Glutamatergic neuron (in vitro differentiated cells): ENCODE results near the gene SHB. TPM values are rescaled to one million over a fixed set of nuclear protein-coding genes. Genes with fewer than 3 reads are reported as not detected.

ENCODE experiments used
- DNase-seq: peaks from one replicate; pipeline ENCODE4 v3.0.0; 2022
- H3K27ac Mint-ChIP-seq: one replicate; pipeline ENCODE4 v1.8.0; 2020; ENCODE audit warnings: mild to moderate bottlenecking, mixed read lengths, inconsistent platforms; ENCODE audit not compliant: unreplicated experiment
- H3K27me3 Mint-ChIP-seq: one replicate; pipeline ENCODE4 v1.8.0; 2020; ENCODE audit warnings: mild to moderate bottlenecking, moderate library complexity, mixed read lengths, inconsistent platforms; ENCODE audit not compliant: unreplicated experiment
- H3K36me3 Mint-ChIP-seq: one replicate; pipeline ENCODE4 v1.8.0; 2020; ENCODE audit warnings: mild to moderate bottlenecking, mixed read lengths, inconsistent platforms; ENCODE audit not compliant: unreplicated experiment
- H3K4me1 Mint-ChIP-seq: one replicate; pipeline ENCODE4 v1.8.0; 2020; ENCODE audit warnings: mild to moderate bottlenecking, low read depth, mixed read lengths, inconsistent platforms; ENCODE audit not compliant: unreplicated experiment
- H3K4me3 Mint-ChIP-seq: one replicate; pipeline ENCODE4 v1.8.0; 2020; ENCODE audit warnings: mild to moderate bottlenecking, mixed read lengths, inconsistent platforms; ENCODE audit not compliant: unreplicated experiment
- H3K9me3 Mint-ChIP-seq: one replicate; pipeline ENCODE4 v1.8.0; 2020; ENCODE audit warnings: mild to moderate bottlenecking, moderate library complexity, mixed read lengths, inconsistent platforms; ENCODE audit not compliant: unreplicated experiment
- total RNA-seq: library from RNA; stranded (reverse); fragmentation: NEBNext Ultra II Directional; extraction: Animal tissue kit (Norgen Biotek cat#: 25700); gene quantifications from one replicate; pipeline ENCODE4 v1.2.1, GENCODE V29; 2021; ENCODE audit not compliant: unreplicated experiment
- TF ChIP-seq, protein P1 (sequence below): fragments of 200-600 bp; sonication (generic); IDR thresholded peaks from one replicate; pipeline ENCODE4 v1.5.0; 2021; ENCODE audit not compliant: partially characterized antibody, unreplicated experiment

Gene SHB
- total RNA-seq, 1 donor from 2014 or later: 31.7 TPM

- Mint-ChIP-seq H3K27ac (no peak overlapping the region), H3K4me1 (peaks cover 34% of the 10 kb centered on the region), H3K4me3 (no peak overlapping the region)
Measured at GRCh38 chr9:37986001-37986400, 83.0 kb downstream of the SHB start.

DNA sequence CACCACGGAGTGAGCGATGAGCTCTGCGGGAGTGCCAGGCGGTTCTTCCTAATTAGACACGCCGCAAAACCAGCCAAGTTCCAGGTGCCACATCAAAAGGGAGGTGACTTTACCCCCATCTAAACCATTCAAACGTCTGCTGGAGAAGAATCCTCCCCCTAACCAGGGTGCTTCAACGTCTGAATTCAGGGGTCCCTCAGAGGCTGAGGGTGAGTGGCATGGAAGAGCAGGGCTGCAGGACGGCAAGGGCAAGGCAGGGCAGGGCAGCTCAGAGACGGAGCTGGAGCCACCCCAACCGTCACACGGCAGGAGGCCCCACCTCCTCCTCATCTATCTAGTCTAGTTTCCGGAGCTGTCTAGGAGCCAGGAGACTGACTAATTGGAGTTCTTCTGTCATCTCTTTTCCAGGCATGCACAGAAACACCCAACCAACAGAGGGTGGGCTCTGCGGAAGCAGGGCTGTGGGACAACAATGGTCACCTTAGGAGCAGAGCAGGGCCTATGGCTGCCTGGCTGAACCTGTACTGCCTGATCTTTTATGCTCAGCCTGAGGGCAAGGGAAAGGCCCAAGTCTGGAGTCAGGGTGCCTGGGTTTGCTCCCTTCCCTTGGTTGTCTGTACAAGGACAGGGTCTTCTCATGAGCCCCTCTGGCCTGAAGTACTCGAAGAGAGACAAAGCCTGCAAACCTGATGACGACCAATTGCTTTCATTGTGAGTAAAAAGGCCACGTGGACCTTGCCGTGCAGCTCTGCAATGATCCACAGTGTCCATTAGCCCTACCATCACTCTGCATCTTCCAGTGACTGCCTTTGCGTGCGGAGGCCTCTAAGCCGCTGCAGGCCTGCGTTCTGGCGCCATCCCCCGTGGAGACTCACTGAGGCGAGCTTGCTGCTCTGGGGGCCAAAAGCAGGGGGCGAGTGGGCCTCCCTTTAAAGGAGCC lies 84.1 kb downstream of the SHB start:
- peaks cover 8% of the 10 kb centered on the region for H3K36me3 Mint-ChIP-seq
- peaks cover 11% of the 10 kb centered on the region for H3K27me3 Mint-ChIP-seq
- H3K27ac Mint-ChIP-seq: no peak overlapping the region
- peaks cover 4% of the 10 kb centered on the region for H3K9me3 Mint-ChIP-seq
- peaks cover 25% of the 10 kb centered on the region for H3K4me1 Mint-ChIP-seq
- TF ChIP-seq, protein P1, sequence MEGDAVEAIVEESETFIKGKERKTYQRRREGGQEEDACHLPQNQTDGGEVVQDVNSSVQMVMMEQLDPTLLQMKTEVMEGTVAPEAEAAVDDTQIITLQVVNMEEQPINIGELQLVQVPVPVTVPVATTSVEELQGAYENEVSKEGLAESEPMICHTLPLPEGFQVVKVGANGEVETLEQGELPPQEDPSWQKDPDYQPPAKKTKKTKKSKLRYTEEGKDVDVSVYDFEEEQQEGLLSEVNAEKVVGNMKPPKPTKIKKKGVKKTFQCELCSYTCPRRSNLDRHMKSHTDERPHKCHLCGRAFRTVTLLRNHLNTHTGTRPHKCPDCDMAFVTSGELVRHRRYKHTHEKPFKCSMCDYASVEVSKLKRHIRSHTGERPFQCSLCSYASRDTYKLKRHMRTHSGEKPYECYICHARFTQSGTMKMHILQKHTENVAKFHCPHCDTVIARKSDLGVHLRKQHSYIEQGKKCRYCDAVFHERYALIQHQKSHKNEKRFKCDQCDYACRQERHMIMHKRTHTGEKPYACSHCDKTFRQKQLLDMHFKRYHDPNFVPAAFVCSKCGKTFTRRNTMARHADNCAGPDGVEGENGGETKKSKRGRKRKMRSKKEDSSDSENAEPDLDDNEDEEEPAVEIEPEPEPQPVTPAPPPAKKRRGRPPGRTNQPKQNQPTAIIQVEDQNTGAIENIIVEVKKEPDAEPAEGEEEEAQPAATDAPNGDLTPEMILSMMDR: no peak
- no peak for DNase-seq
- H3K4me3 Mint-ChIP-seq: no peak overlapping the region

More at GRCh38 chr9:37986001-37986400, 83.0 kb downstream of the SHB start:
- DNase-seq: no peak
- Mint-ChIP-seq H3K9me3 (peaks cover 4% of the 10 kb centered on the region), H3K27me3 (peaks cover 14% of the 10 kb centered on the region), H3K36me3 (peaks cover 8% of the 10 kb centered on the region)
- TF ChIP-seq, protein P1: no peak

- TF ChIP-seq, protein P1: no peak
- no peak for DNase-seq
- Mint-ChIP-seq H3K27ac (no peak overlapping the region), H3K9me3 (peaks cover 4% of the 10 kb centered on the region), H3K27me3 (peaks cover 11% of the 10 kb centered on the region), H3K4me3 (no peak overlapping the region), H3K36me3 (peaks cover 8% of the 10 kb centered on the region), H3K4me1 (peaks cover 26% of the 10 kb centered on the region)
Measured at GRCh38 chr9:37984278-37984671, 84.8 kb downstream of the SHB start.

GRCh38 chr9:37983381-37984067 lies 85.5 kb downstream of the SHB start:
- Mint-ChIP-seq H3K27me3 (peaks cover 9% of the 10 kb centered on the region), H3K27ac (no peak overlapping the region), H3K36me3 (peaks cover 2% of the 10 kb centered on the region)

More at GRCh38 chr9:37983381-37984067, 85.5 kb downstream of the SHB start:
- Mint-ChIP-seq H3K4me1 (peaks cover 30% of the 10 kb centered on the region), H3K9me3 (peaks cover 2% of the 10 kb centered on the region), H3K4me3 (no peak overlapping the region)
- DNase-seq: no peak
- TF ChIP-seq, protein P1: no peak
